Suprapubic skin (tissue), 4 donors: ENCODE results near the gene GAS2L3. TPM values are rescaled to one million over a fixed set of nuclear protein-coding genes. Genes with fewer than 3 reads are reported as not detected.
"Not testable (repeated sequence)": the region's sequence is repeated elsewhere in the genome, so short reads cannot be mapped to it uniquely, and the experiment has no call there.

Experiments
- DNase-seq, 2 donors: peaks; one replicate each; pipeline ENCODE4 v3.0.0-alpha.2; 2019; ENCODE audit warnings: low spot score in 2 of 2
- H3K27ac ChIP-seq: fragments of 200-600 bp; sonication (generic); one replicate; pipeline ENCODE4 v1.5.1; 2019
- H3K27me3 ChIP-seq: fragments of 200-600 bp; sonication (generic); one replicate; pipeline ENCODE4 v1.5.1; 2019
- H3K36me3 ChIP-seq: fragments of 200-600 bp; sonication (generic); one replicate; pipeline ENCODE4 v1.5.1; 2019
- H3K4me1 ChIP-seq: fragments of 200-600 bp; sonication (generic); one replicate; pipeline ENCODE4 v1.5.1; 2019
- H3K4me3 ChIP-seq: fragments of 200-600 bp; sonication (generic); one replicate; pipeline ENCODE4 v1.5.1; 2019; ENCODE audit warnings: mild to moderate bottlenecking
- H3K9me3 ChIP-seq: fragments of 200-600 bp; sonication (generic); one replicate; pipeline ENCODE4 v1.5.1; 2019
- EP300 ChIP-seq: sonication (generic); formaldehyde crosslinking; IDR thresholded peaks from one replicate; pipeline ENCODE4 v1.6.1; 2017; ENCODE audit warnings: antibody characterized with exemption
- POLR2A ChIP-seq, 2 donors: fragments of 450-650 bp; IDR thresholded peaks; one replicate each; pipeline ENCODE4 v1.6.1; 2017; ENCODE audit warnings: antibody characterized with exemption in 2 of 2, mild to moderate bottlenecking in 2 of 2, moderate library complexity in 2 of 2
- POLR2AphosphoS5 ChIP-seq, 3 donors: sonication (generic); formaldehyde crosslinking; IDR thresholded peaks; one replicate each; pipeline ENCODE4 v1.6.1; 2017; ENCODE audit warnings: antibody characterized with exemption in 3 of 3
- WGBS: methylation state at CpG from one replicate; pipeline ENCODE4 v1.1.5; 2018; 5-methylcytosine and 5-hydroxymethylcytosine counted together
- total RNA-seq, 4 donors: library from RNA; depleted of rRNA; stranded (reverse); fragments of >200 nt; gene quantifications; one replicate each; pipeline ENCODE4 v1.1.0, GENCODE V29; 2016
- TF ChIP-seq, protein P1 (sequence below), 2 donors: fragments of 200-600 bp in 1 of 2; fragments of 450-650 bp in 1 of 2; sonication (generic) in 1 of 2; IDR thresholded peaks; one replicate each; pipeline ENCODE4 v1.5.1; 2016 to 2019; ENCODE audit warnings: antibody characterized with exemption in 2 of 2, mild to moderate bottlenecking in 1 of 2, moderate library complexity in 1 of 2

The GAS2L3 gene
- total RNA-seq, 4 donors from 2014 or later: 5.1 to 14.3 (median 5.7) TPM

DNA sequence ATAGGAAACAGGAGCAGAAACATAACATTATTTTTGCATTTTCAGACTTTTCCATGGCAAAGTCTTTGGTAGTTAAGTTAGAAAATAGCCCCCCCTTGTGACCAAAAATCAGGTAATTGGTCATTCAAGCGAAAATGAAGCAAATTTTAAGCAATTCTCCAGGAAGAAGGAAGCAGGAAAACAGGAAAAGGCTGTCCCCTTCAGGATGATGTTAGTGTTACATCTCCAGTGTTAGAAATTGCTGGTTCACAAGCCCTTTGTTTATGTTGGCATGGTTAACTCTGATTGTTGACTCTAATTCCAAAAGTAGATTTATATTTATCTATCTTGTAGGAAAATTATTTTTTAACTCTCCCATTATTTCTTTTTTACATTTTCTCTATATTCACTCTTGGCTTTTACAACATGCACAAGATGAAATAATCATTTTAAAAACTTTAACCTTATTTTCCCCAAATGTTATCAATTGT is 18.8 kb upstream of the GAS2L3 start:
- no peak overlapping the region for H3K4me3 ChIP-seq
- H3K27ac ChIP-seq: no peak overlapping the region
- WGBS: 3% methylated on average over 1 of the region's 1 CpG
- no peaks in the 10 kb centered on the region for H3K27me3 ChIP-seq
- DNase-seq: no peak
- H3K9me3 ChIP-seq: no peaks in the 10 kb centered on the region
- H3K36me3 ChIP-seq: no peaks in the 10 kb centered on the region
- TF ChIP-seq POLR2AphosphoS5 (IDR thresholded peaks at IDR 0.05) (no peak), POLR2A (IDR thresholded peaks at IDR 0.05) (no peak), EP300 (no peak)
- TF ChIP-seq, protein P1, sequence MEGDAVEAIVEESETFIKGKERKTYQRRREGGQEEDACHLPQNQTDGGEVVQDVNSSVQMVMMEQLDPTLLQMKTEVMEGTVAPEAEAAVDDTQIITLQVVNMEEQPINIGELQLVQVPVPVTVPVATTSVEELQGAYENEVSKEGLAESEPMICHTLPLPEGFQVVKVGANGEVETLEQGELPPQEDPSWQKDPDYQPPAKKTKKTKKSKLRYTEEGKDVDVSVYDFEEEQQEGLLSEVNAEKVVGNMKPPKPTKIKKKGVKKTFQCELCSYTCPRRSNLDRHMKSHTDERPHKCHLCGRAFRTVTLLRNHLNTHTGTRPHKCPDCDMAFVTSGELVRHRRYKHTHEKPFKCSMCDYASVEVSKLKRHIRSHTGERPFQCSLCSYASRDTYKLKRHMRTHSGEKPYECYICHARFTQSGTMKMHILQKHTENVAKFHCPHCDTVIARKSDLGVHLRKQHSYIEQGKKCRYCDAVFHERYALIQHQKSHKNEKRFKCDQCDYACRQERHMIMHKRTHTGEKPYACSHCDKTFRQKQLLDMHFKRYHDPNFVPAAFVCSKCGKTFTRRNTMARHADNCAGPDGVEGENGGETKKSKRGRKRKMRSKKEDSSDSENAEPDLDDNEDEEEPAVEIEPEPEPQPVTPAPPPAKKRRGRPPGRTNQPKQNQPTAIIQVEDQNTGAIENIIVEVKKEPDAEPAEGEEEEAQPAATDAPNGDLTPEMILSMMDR (IDR thresholded peaks at IDR 0.05): peak; percentile 57 to 65
- H3K4me1 ChIP-seq: no peaks in the 10 kb centered on the region

DNA sequence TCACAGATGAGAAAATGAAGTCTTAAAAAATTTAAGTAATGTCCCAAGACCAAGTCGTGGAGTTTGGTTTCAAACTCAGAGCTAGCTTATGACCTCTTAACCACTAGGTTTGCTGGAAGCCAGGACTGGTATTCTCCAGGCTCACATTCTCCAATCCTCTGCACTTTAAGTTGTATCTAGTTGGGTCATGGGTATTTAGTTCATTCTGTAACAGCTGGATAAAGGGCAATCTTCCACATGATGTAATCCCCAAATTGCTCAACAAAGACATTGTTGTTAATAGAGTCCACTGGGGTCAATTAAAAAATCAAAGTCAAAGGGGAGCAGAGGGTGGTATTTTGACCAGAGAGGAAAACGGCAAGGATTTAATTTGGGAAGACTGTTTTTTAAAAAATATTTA is 17.8 kb upstream of the GAS2L3 start:
- no peak for TF ChIP-seq POLR2AphosphoS5 (IDR thresholded peaks at IDR 0.05)
- TF ChIP-seq, protein P1 (IDR thresholded peaks at IDR 0.05): no peak
- TF ChIP-seq EP300: no peak
- no peak for TF ChIP-seq POLR2A (IDR thresholded peaks at IDR 0.05)

DNA sequence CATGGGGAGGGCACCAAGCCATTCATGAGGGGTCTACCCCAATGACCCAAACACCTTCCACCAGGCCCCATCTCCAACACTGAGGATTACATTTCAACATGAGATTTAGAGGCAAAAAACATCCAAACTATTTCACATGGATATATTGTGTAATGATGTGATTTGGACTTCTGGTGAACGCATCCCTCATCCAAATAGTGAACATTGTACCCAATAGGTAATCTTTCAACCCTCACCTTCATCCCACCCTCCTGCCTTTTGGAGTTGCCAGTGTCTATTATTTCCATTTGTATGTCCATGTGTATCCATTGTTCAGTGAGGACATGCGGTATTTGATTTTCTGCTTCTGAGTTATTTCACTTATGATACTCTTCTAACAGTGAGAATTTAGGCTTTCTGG is 16.1 kb upstream of the GAS2L3 start:
- H3K36me3 ChIP-seq: no peaks in the 10 kb centered on the region
- 90% methylated on average over 2 of the region's 2 CpGs for WGBS
- no peaks in the 10 kb centered on the region for H3K27me3 ChIP-seq
- TF ChIP-seq POLR2A (IDR thresholded peaks at IDR 0.05) (no peak), EP300 (no peak), POLR2AphosphoS5 (IDR thresholded peaks at IDR 0.05) (no peak)
- TF ChIP-seq, protein P1 (IDR thresholded peaks at IDR 0.05): no peak
- no peaks in the 10 kb centered on the region for H3K9me3 ChIP-seq
- H3K4me3 ChIP-seq: no peak overlapping the region
- no peak overlapping the region for H3K27ac ChIP-seq
- H3K4me1 ChIP-seq: no peaks in the 10 kb centered on the region
- no peak for DNase-seq

More for the DNA sequence above, 17.8 kb upstream of the GAS2L3 start:
- DNase-seq: no peak
- no peaks in the 10 kb centered on the region for H3K4me1 ChIP-seq
- no peaks in the 10 kb centered on the region for H3K9me3 ChIP-seq
- no peaks in the 10 kb centered on the region for H3K36me3 ChIP-seq
- no peaks in the 10 kb centered on the region for H3K27me3 ChIP-seq
- 49% methylated on average over 2 of the region's 2 CpGs for WGBS
- no peak overlapping the region for H3K4me3 ChIP-seq
- no peak overlapping the region for H3K27ac ChIP-seq

DNA sequence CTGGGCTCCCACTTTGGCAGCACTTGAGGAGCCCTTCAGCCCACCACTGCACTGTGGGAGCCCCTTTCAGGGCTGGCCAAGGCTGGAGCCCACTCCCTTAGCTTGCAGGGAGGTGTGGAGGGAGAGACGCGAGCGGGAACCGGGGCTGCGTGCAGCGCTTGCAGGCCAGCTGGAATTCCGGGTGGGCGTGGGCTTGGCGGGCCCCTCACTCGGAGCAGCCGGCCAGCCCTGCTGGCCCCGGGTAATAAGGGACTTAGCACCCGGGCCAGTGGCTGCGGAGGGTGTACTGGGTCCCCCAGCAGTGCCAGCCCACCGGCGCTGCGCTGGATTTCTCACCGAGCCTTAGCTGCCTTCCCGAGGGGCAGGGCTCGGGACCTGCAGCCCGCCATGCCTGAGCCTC is 14.2 kb upstream of the GAS2L3 start:
- WGBS: 80% methylated on average over 2 of the region's 21 CpGs
- H3K4me3 ChIP-seq, H3K27ac ChIP-seq, H3K9me3 ChIP-seq, DNase-seq, H3K27me3 ChIP-seq, H3K4me1 ChIP-seq, H3K36me3 ChIP-seq: not testable (repeated sequence)

DNA sequence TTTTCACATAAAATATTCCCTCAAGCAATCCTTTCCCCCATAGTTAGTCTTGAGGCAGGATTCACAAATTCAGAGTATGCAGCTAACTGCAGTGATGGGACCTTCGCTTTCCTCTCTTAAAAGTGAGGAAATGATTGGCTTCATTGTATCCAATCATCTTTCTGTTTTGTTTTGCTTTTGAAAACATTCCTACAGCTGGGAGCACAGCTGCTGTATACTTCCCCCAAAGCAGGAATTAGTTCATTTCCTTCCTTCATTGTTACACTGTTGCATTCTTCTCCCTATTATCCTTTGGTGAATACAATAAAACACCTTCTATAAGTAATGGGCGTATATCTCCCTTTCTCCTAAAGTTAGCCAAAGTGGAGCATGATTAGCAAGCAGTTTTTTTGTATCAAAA is 9.4 kb upstream of the GAS2L3 start:
- TF ChIP-seq EP300: no peak
- no peak for TF ChIP-seq POLR2AphosphoS5 (IDR thresholded peaks at IDR 0.05)
- no peak for TF ChIP-seq POLR2A (IDR thresholded peaks at IDR 0.05)
- TF ChIP-seq, protein P1 (IDR thresholded peaks at IDR 0.05): no peak
- 47% methylated on average over 2 of the region's 2 CpGs for WGBS
- H3K4me3 ChIP-seq: no peak overlapping the region
- DNase-seq: no peak
- no peaks in the 10 kb centered on the region for H3K4me1 ChIP-seq
- no peak overlapping the region for H3K27ac ChIP-seq
- no peaks in the 10 kb centered on the region for H3K27me3 ChIP-seq
- no peaks in the 10 kb centered on the region for H3K9me3 ChIP-seq
- no peaks in the 10 kb centered on the region for H3K36me3 ChIP-seq

DNA sequence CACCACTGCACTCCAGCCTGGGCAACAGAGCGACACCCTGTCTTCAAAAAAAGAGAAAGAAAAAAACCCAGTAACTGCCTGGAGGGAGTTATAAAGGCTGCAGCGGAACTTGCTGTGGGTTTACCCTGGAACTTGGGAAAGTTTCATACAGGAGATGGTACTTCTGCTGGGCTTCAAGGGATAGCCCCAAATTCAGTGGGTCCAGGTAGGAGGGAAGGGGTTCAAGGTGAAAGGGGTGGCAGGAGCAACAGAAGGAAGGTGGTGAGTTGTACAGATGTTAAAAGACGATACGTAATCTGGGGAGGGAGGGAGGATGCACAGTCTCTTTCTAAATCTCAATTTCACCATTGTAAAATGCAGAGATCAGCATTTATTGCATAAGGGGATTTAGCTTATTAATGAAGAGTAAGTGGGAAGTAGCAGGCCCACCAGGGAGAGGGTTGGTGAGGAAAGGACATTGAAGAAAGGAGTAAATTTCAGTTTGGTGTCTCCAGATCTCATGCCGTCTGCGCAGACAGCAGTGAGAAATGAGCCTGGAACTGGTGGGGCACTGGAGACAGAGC is 8.5 kb upstream of the GAS2L3 start:
- Histone ChIP-seq H3K36me3 (no peaks in the 10 kb centered on the region), H3K9me3 (no peaks in the 10 kb centered on the region), H3K4me3 (no peak overlapping the region), H3K4me1 (no peaks in the 10 kb centered on the region), H3K27me3 (no peaks in the 10 kb centered on the region), H3K27ac (no peak overlapping the region)
- DNase-seq: no peak
- TF ChIP-seq POLR2AphosphoS5 (IDR thresholded peaks at IDR 0.05): no peak
- TF ChIP-seq POLR2A (IDR thresholded peaks at IDR 0.05): no peak
- TF ChIP-seq, protein P1 (IDR thresholded peaks at IDR 0.05): no peak
- 84% methylated on average over 6 of the region's 6 CpGs for WGBS
